NCI-H1417 treated with DMSO at 0.1 percent for 48 hours (cell line): ENCODE data around the gene FAM174C.
"Not testable (repeated sequence)": the region's sequence is repeated elsewhere in the genome, so short reads cannot be mapped to it uniquely, and the experiment has no call there.

ENCODE experiments used
- DNase-seq: peaks from one replicate; lab custom pipeline; 2025; lab: John Stamatoyannopoulos, UW

Gene FAM174C

GRCh38 chr19:1237027-1237659, 38.2 kb upstream of the FAM174C start:
- no peak for DNase-seq

GRCh38 chr19:1237754-1238368, 37.5 kb upstream of the FAM174C start, which contains the start of gene CBARP:
CBARP (minus strand) TSS chr19:1238005; CDS start chr19:1236100, 1,905 bp downstream.
- no peak for DNase-seq

GRCh38 chr19:1238369-1239303, 36.7 kb upstream of the FAM174C start:
- no peak for DNase-seq

- DNase-seq = no peak
Observed at GRCh38 chr19:1239420-1239795, 35.9 kb upstream of the FAM174C start.

GRCh38 chr19:1239796-1240737, 35.3 kb upstream of the FAM174C start:
- DNase-seq = peak; percentile 47

- DNase-seq = no peak
Observed at GRCh38 chr19:1240925-1241324, 34.4 kb upstream of the FAM174C start.

GRCh38 chr19:1241417-1242095, 33.8 kb upstream of the FAM174C start, which contains the start of gene ATP5F1D:
ATP5F1D (plus strand) TSS chr19:1241751; CDS start chr19:1241851, 100 bp downstream.
- peak; percentile 51 for DNase-seq

- DNase-seq = no peak
Observed at GRCh38 chr19:1243768-1244692, 31.3 kb upstream of the FAM174C start.

- DNase-seq = no peak
Observed at GRCh38 chr19:1244693-1245451, 30.5 kb upstream of the FAM174C start.

GRCh38 chr19:1245494-1246264, 29.7 kb upstream of the FAM174C start:
- no peak for DNase-seq

GRCh38 chr19:1246265-1247087, 28.9 kb upstream of the FAM174C start:
- DNase-seq = not testable (repeated sequence)

- no peak for DNase-seq
Observed at GRCh38 chr19:1247748-1248138, 27.6 kb upstream of the FAM174C start.

- DNase-seq = no peak
Observed at GRCh38 chr19:1248139-1248785, 27.1 kb upstream of the FAM174C start, which contains the start of gene MIDN. MIDN (plus strand) TSS chr19:1248583; CDS start chr19:1250297, 1,714 bp downstream.

GRCh38 chr19:1248786-1249297, 26.5 kb upstream of the FAM174C start:
- no peak for DNase-seq

- DNase-seq = peak; percentile 92
Observed at GRCh38 chr19:1249298-1249989, 25.9 kb upstream of the FAM174C start.

- DNase-seq = no peak
Observed at GRCh38 chr19:1249990-1250436, 25.3 kb upstream of the FAM174C start.
